HG03135 (cell line): ENCODE data around the gene GALR3.
"Not testable (repeated sequence)": the region's sequence is repeated elsewhere in the genome, so short reads cannot be mapped to it uniquely, and the experiment has no call there.

Experiments used
- ATAC-seq: cut with Tn5 transposase; IDR thresholded peaks from one replicate; pipeline ENCODE4 v1.9.1; 2021; ENCODE audit warnings: mild to moderate bottlenecking, moderate library complexity; ENCODE audit not compliant: unreplicated experiment

Gene GALR3

DNA sequence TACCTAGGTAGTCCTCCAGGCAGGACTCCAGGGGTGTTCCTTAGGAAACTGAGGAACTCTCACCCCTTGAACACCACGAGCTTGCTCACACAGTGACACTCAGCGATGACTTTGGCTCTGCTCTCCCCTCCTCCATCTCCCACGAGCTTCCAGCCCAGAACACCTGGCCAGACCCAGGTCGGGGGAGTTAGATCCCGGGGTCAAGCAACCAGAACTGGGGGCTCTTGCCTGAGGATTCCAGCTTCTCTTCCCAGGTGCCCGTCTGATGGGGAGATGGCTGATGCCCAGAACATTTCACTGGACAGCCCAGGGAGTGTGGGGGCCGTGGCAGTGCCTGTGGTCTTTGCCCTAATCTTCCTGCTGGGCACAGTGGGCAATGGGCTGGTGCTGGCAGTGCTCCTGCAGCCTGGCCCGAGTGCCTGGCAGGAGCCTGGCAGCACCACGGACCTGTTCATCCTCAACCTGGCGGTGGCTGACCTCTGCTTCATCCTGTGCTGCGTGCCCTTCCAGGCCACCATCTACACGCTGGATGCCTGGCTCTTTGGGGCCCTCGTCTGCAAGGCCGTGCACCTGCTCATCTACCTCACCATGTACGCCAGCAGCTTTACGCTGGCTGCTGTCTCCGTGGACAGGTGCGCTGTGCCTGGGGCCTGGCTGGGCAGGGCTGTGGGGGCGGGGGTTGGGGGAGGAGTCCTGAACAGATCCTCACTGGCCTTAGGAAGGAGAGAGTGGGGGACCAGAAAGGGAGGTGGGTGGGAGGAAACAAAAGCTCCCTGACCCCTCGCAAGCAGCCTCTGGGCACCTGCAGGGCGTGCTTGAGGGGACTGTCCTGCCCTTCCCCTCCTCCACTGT lies at the start of gene GALR3:
Gene GALR3, plus strand, starts transcription at position 249 of the 852 bp plus-strand sequence. Its CDS starts 25 bp downstream, at position 274.
- ATAC-seq = no peak

GRCh38 chr22:37774728-37775127 lies 48.5 kb upstream of the GALR3 start:
- ATAC-seq = no peak

- ATAC-seq = no peak
Observed at GRCh38 chr22:37775785-37776638, 47.2 kb upstream of the GALR3 start.

DNA sequence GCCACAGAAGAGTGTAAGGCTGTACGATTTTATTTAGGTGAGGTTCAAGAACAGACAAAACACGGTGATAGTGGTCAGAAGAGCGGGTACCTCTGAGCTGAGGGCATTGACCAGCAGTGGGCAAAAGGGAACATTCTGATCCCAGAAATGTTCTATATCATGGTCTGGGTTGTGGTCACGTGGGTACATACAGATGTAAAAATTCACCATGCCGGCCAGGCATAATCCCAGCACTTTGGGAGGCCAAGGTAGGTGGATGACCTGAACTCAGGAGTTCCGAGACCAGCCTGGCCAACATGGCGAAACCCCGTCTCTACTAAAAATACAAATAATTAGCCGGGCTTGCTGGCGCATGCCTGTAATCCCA lies 46.6 kb upstream of the GALR3 start:
- ATAC-seq = no peak

DNA sequence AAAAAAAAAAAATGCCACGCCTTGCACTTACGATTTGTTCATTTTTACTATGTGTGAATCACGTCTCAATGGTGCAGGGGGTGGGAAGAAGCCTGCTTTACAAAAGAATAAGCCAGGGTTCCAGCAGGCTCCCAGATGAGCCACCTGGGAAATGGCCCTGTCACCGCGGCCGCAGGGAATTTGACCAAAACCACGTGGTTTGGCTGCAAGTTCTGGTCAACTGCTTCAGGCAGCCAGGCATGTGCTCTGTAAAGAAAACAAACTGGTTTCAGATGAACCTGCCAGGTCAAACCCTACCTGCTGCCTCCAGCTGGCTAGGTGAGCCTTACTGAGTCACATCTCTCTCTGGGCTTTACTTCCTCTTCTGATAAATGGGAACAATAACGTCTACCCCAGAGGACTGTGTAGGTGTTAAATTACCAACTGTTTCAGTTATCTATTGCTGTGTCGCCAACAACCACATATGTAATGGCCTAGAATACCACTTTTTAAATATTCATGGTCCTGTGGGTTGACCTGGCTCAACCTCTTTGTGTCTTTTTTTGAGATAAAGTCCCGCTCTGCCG lies 46.0 kb upstream of the GALR3 start:
- ATAC-seq = no peak

- no peak for ATAC-seq
Observed at GRCh38 chr22:37778370-37779009, 44.7 kb upstream of the GALR3 start.

GRCh38 chr22:37781434-37782059 lies 41.6 kb upstream of the GALR3 start:
- ATAC-seq = no peak

GRCh38 chr22:37782340-37783168 lies 40.6 kb upstream of the GALR3 start:
- no peak for ATAC-seq

- no peak for ATAC-seq
Observed at GRCh38 chr22:37784829-37785495, 38.2 kb upstream of the GALR3 start.

- ATAC-seq = no peak
Observed at GRCh38 chr22:37790234-37790633, 32.9 kb upstream of the GALR3 start.

GRCh38 chr22:37792494-37792893 lies 30.7 kb upstream of the GALR3 start:
- no peak for ATAC-seq

DNA sequence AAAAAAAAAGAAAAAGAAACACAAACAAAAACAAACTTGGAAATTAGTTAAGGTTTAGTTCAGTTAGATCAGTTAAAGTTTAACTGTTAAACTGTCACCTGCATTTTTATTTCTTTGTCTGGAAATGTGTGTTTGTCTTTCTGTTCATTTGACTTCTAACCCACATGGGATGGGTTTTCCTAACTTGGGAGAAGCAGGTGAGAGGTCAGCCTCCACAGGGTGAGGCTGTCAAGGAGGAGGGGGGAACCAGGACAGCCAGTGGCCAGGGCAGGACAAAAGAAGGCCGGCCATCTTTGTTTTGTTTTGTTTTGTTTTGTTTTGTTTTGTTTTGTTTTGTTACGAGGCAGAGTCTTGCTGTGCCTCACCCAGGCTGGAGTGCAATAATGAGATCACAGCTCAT lies 28.8 kb upstream of the GALR3 start:
- ATAC-seq = no peak

GRCh38 chr22:37796079-37796478 lies 27.1 kb upstream of the GALR3 start:
- no peak for ATAC-seq

DNA sequence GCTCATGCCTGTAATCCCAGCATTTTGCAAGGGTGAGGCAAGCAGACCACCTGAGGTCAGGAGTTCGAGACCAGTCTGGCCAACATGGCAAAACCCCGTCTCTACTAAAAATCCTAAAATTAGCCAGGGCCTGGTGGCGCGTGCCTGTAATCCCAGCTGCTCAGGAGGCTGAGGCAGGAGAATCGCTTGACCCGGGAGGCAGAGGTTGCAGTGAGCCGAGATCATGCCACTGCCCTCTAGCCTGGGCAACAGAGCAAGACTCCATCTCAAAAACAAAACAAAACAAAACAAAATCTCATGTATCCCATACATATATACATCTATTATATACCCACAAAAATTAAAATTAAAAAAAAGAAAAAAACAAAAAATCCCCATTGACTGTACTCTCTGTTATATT lies 25.9 kb upstream of the GALR3 start:
- ATAC-seq = not testable (repeated sequence)

GRCh38 chr22:37797874-37798500 lies 25.2 kb upstream of the GALR3 start:
- ATAC-seq = no peak

DNA sequence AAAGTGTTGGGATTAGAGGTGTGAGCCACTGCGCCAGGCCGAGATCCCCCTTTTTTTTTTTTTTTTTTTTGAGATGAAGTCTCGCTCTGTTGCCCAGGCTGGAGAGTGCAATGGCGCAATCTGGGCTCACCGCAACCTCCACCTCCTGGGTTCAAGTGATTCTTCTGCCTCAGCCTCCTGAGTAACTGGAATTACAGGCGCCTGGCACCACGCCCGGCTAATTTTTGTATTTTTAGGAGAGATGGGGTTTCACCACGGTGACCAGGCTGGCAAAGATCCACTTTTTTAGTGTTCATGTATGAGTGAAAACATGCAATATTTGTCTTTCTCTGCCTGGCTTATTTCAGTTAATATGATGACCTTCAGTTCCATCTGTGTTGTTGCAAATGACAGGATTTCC lies 23.2 kb upstream of the GALR3 start:
- ATAC-seq = not testable (repeated sequence)

- ATAC-seq = no peak
Observed at GRCh38 chr22:37801946-37802309, 21.3 kb upstream of the GALR3 start.

DNA sequence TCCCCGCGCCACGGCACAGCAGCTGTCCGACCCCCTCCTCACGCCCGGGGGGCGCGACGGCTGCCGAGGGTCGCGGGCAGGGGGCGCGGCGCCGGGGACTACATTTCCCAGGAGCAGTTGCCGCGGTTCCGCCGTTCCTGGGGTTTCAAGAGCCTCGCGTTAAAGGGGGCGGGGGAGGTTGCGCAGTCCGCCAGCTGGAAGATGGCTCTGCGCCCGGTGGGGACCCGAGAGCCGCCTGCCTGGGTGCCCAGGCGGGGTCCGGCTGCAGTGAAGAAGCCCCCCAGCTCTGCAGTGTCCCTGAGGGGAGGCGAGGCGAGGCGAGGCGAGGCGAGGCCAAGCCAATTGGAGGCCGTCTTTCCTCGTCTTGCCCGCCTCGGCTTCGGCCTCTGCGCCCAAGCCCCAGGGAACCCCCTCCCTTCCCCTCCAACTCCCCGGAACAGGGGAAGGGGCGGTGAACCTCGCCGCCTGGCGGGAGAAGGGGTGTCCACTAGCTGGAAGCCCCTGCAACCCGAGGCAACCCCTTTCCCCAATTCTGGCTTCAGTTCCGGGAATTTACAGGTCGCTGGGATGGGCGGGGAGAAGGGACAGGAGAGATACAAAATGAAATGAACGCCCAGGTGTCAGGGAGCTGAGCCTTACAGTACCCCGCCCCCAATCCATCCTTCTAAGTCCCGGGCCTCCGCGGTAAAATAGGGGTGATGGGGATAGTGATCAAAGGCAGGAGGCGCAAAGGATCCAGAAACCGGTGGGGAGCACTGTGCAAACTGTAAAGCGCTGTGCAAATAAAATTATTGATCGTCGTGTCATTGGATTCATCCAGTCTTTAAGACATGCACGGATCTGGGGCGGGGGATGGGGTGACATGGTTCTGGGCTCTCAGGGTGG lies 20.6 kb upstream of the GALR3 start:
- no peak for ATAC-seq
